GM21360 (cell line): ENCODE results near the gene LYSMD2.

ENCODE experiments used
- ATAC-seq: cut with Tn5 transposase; IDR thresholded peaks from one replicate; pipeline ENCODE4 v1.9.1; 2021; ENCODE audit warnings: mild to moderate bottlenecking, moderate library complexity; ENCODE audit not compliant: unreplicated experiment

The LYSMD2 gene

DNA sequence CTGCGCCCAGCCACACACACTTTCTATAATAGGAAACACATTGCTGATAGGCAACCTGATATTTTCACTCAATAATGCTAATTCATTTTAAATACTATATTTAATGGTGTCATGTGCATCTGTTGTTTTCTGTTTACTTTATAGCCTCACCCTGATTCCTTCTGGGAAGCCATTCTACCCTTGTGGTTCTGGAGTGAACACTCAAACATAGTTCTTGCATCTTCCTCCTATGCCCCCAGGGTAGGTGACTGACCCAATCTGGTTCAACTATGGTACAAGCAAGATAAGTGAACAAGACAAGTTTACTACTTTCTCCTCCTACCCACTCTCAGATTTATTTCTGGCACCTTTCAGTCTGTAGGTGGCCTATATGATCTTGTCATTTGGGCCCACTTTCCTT, 60.4 kb downstream of the LYSMD2 start:
- no peak for ATAC-seq

DNA sequence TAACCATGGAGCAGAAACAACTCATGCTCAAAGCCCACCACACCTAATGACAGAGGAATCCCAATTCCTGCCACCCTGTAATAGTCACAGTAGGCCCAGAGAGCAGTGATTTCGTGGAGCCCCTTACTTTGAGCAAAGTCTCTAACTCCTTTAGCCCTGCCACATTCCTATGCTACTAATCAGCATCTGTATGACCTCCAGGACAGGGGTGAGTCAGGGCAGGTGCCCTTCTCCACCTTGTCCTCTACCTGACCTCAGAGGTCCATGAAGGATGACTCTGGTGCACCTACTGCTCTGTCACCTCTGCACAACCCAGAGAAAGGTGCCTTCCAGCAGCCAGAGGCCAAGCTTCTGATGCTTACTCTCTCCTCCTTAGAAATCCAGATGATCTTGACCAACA, 62.2 kb downstream of the LYSMD2 start:
- no peak for ATAC-seq
